NCI-H510A (cell line): ENCODE results near the gene MVB12A.

Source experiments
- DNase-seq: peaks from one replicate; lab custom pipeline; 2025; lab: John Stamatoyannopoulos, UW

The MVB12A gene

DNA sequence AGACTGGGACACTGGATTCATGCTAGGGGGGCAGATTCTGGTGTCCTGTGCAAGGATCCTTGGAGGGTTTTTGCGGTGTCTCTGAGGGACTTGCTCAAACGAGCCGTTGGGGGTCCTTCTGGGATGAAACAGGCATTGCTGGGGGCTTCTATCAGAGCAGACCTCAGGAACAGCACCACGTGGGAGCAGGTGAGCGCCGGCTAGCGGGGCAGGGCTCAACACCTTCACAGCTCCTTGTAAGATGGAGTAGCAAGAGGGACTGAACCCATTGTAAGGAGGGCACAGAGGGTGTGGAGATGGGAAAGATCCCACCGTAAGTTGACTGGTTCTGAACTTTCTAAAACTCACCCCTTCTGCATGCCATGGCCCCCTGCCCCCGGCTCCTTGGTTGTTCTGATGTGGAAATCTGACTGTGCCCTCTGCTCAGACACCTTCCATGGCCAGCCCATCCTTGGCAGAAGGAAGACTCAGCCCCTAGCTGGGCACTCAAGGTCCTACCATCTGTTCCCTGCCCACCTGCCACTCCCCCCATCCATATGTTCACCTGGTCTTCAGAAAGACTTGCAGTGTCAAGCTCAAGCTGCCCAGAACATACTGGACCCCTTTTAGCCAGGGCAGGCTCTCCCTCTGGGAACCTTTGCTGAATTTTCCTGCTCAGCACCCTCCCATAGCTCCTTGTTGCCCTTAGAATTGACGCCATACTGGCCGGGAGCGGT, 51.7 kb downstream of the MVB12A start:
- no peak for DNase-seq

DNA sequence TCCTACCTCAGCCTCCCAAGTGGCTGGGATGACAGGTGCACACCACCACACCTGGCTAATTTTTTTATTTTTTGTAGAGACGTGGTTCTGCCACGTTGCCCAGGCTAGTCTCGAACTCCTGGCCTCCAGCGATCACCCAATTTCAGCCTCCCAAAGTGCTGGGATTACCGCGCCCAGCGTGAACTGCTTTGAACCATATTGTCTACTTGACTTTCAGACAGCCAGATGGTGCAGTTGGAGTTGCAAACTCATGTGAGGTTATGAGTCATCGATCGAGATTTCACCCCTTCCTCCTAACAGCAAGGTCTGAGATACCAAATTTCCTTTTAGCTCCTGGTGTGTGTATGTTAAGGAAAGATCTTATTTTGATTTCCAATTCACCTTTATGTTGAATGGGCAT, 53.2 kb downstream of the MVB12A start:
- no peak for DNase-seq
